NB4 (cell line): Measurements from ENCODE around the gene MCF2L.

Experiments
- DNase-seq: peaks from one replicate; pipeline ENCODE4 v3.0.0; 2010; ENCODE audit warnings: low read depth
- H3K4me3 ChIP-seq: one replicate; pipeline ENCODE4 v1.5.1; 2011; ENCODE audit warnings: mild to moderate bottlenecking, low read depth, low read length, moderate library complexity
- CTCF ChIP-seq: IDR thresholded peaks from one replicate; pipeline ENCODE4 v1.5.1; 2012; ENCODE audit warnings: low read depth, low read length
- MAX ChIP-seq: IDR thresholded peaks from 2 replicates; pipeline ENCODE4 v1.6.1; 2011; ENCODE audit warnings: low read depth, low read length
- MYC ChIP-seq: IDR thresholded peaks from 2 replicates; pipeline ENCODE4 v1.6.1; 2011; ENCODE audit warnings: low read depth, low read length
- POLR2A ChIP-seq: IDR thresholded peaks from 2 replicates; pipeline ENCODE4 v1.6.1; 2011; ENCODE audit warnings: mild to moderate bottlenecking; ENCODE audit not compliant: insufficient read length; ENCODE audit errors: extremely low read depth

The MCF2L gene

GRCh38 chr13:113013303-113013702, 44.3 kb downstream of the MCF2L start:
- H3K4me3 ChIP-seq = no peak overlapping the region
- no peak for DNase-seq
- TF ChIP-seq MAX = no peak
- no peak for TF ChIP-seq CTCF
- TF ChIP-seq MYC = no peak
- TF ChIP-seq POLR2A = no peak

- H3K4me3 ChIP-seq = no peak overlapping the region
- TF ChIP-seq CTCF (no peak), MAX (no peak), POLR2A (no peak), MYC (no peak)
- no peak for DNase-seq
These were observed 45.1 kb downstream of the MCF2L start for GRCh38 chr13:113013878-113014751.

- H3K4me3 ChIP-seq = no peak overlapping the region
- TF ChIP-seq POLR2A (no peak), MAX (no peak)
These were observed 46.0 kb downstream of the MCF2L start for GRCh38 chr13:113014752-113015745.

GRCh38 chr13:113015826-113016525, 47.0 kb downstream of the MCF2L start:
- TF ChIP-seq MYC (no peak), POLR2A (no peak), MAX (no peak), CTCF (no peak)
- DNase-seq = no peak

More at GRCh38 chr13:113014752-113015745, 46.0 kb downstream of the MCF2L start:
- no peak for DNase-seq

GRCh38 chr13:113016526-113017295, 47.7 kb downstream of the MCF2L start:
- no peak for DNase-seq
- H3K4me3 ChIP-seq = no peak overlapping the region
- TF ChIP-seq CTCF = no peak
- no peak for TF ChIP-seq MYC
- TF ChIP-seq MAX = no peak
- TF ChIP-seq POLR2A = no peak

More at GRCh38 chr13:113015826-113016525, 47.0 kb downstream of the MCF2L start:
- H3K4me3 ChIP-seq = no peak overlapping the region
